Uterus (tissue), 4 donors: Measurements from ENCODE around the gene NAA10. TPM values are rescaled to one million over a fixed set of nuclear protein-coding genes. Genes with fewer than 3 reads are reported as not detected.

ENCODE experiments used
- DNase-seq, 2 donors: peaks; one replicate each; pipeline ENCODE4 v3.0.0-alpha.2; 2019 to 2020
- H3K27ac ChIP-seq, 2 donors: fragments of 200-600 bp; sonication (generic); 1 replicate in 1 of 2; 2 replicates in 1 of 2; pipeline ENCODE4 v1.5.1; 2016 to 2018
- H3K27me3 ChIP-seq, 2 donors: fragments of 200-600 bp; sonication (generic); one replicate each; pipeline ENCODE4 v1.5.1; 2018 to 2019; ENCODE audit warnings: control low read depth in 1 of 2
- H3K36me3 ChIP-seq, 2 donors: fragments of 200-600 bp; sonication (generic); one replicate each; pipeline ENCODE4 v1.5.1; 2019; ENCODE audit warnings: control low read depth in 1 of 2
- H3K4me1 ChIP-seq, 2 donors: fragments of 200-600 bp; sonication (generic); one replicate each; pipeline ENCODE4 v1.5.1; 2018 to 2019; ENCODE audit warnings: control low read depth in 1 of 2
- H3K4me3 ChIP-seq, 2 donors: fragments of 200-600 bp; sonication (generic); 1 replicate in 1 of 2; 2 replicates in 1 of 2; pipeline ENCODE4 v1.5.1; 2018 to 2019; ENCODE audit warnings: mild to moderate bottlenecking in 1 of 2
- H3K9me3 ChIP-seq, 2 donors: fragments of 200-600 bp; sonication (generic); one replicate each; pipeline ENCODE4 v1.5.1; 2019; ENCODE audit warnings: control low read depth in 1 of 2
- CTCF ChIP-seq, 4 experiments: fragments of 200-600 bp in 2 of 4; fragments of 450-650 bp in 2 of 4; sonication (generic) in 2 of 4; IDR thresholded peaks; one replicate each; pipeline ENCODE4 v1.5.1; 2016 to 2019; ENCODE audit warnings: antibody characterized with exemption in 4 of 4, mild to moderate bottlenecking in 2 of 4, moderate library complexity in 1 of 4
- POLR2A ChIP-seq, 2 donors: fragments of 450-650 bp; IDR thresholded peaks; one replicate each; pipeline ENCODE4 v1.6.1; 2016; ENCODE audit warnings: antibody characterized with exemption in 2 of 2, mild to moderate bottlenecking in 1 of 2, moderate library complexity in 1 of 2
- intact Hi-C: fragments of 100-400 bp; cut with DNase I; formaldehyde crosslinking; loops from one replicate; pipeline ENCODE4 v1.15.1; 2023; ENCODE audit warnings: low total_unique reads
- total RNA-seq, 4 donors: library from RNA; depleted of rRNA in 3 of 4; stranded (reverse); fragments of >200 nt in 3 of 4; gene quantifications; one replicate each; pipeline versions ENCODE4 v1.1.0 to v1.2.4, GENCODE V29; 2014 to 2023
- donor health status: DM: yes; HTN: yes; CAD: no.

The NAA10 gene
- total RNA-seq, 4 donors from 2014 or later = 37.9 to 198 (median 109) TPM

- peaks cover 0 to 4% of the 10 kb centered on the region in 2 donors for H3K4me1 ChIP-seq
- intact Hi-C loops = no loop called here
- H3K36me3 ChIP-seq = no peaks in the 10 kb centered on the region
- TF ChIP-seq CTCF (IDR thresholded peaks at IDR 0.05) = no peak
- TF ChIP-seq POLR2A (IDR thresholded peaks at IDR 0.05) = no peak
- H3K9me3 ChIP-seq = no peaks in the 10 kb centered on the region
- DNase-seq = no peak
- peaks cover 0 to 19% of the 10 kb centered on the region in 2 donors for H3K27me3 ChIP-seq
- no peak overlapping the region for H3K27ac ChIP-seq
- H3K4me3 ChIP-seq = no peak overlapping the region
These were observed 46.5 kb downstream of the NAA10 start for GRCh38 chrX:153888344-153888743.

GRCh38 chrX:153887385-153887784 lies 47.5 kb downstream of the NAA10 start:
- no peak for DNase-seq
- H3K27ac ChIP-seq = no peak overlapping the region
- H3K27me3 ChIP-seq = peaks cover 0 to 29% of the 10 kb centered on the region in 2 donors

GRCh38 chrX:153886915-153887314 lies 47.9 kb downstream of the NAA10 start:
- H3K4me1 ChIP-seq = peaks cover 0 to 4% of the 10 kb centered on the region in 2 donors
- DNase-seq = no peak
- TF ChIP-seq POLR2A (IDR thresholded peaks at IDR 0.05) (no peak), CTCF (IDR thresholded peaks at IDR 0.05) (no peak)
- peaks cover 0 to 31% of the 10 kb centered on the region in 2 donors for H3K27me3 ChIP-seq
- intact Hi-C loops = no loop called here
- no peaks in the 10 kb centered on the region for H3K9me3 ChIP-seq
- H3K27ac ChIP-seq = no peak overlapping the region
- no peak overlapping the region for H3K4me3 ChIP-seq
- no peaks in the 10 kb centered on the region for H3K36me3 ChIP-seq

More at GRCh38 chrX:153887385-153887784, 47.5 kb downstream of the NAA10 start:
- Histone ChIP-seq H3K36me3 (no peaks in the 10 kb centered on the region), H3K9me3 (no peaks in the 10 kb centered on the region), H3K4me1 (peaks cover 0 to 4% of the 10 kb centered on the region in 2 donors), H3K4me3 (no peak overlapping the region)
- TF ChIP-seq POLR2A (IDR thresholded peaks at IDR 0.05) (no peak), CTCF (IDR thresholded peaks at IDR 0.05) (no peak)
- intact Hi-C loops = no loop called here

- Histone ChIP-seq H3K4me3 (peak within 1 kb of the TSS in 1 of 2 donors; percentile 21), H3K4me1 (peaks cover 0 to 4% of the 10 kb centered on the region in 2 donors), H3K36me3 (no peaks in the 10 kb centered on the region), H3K27me3 (peaks cover 0 to 31% of the 10 kb centered on the region in 2 donors), H3K27ac (no peak within 1 kb of the TSS), H3K9me3 (no peaks in the 10 kb centered on the region)
- TF ChIP-seq POLR2A (IDR thresholded peaks at IDR 0.05) = no peak
- no peak for DNase-seq
- intact Hi-C loops = no loop called here
These were observed 48.6 kb downstream of the NAA10 start, which contains the start of gene L1CAM for GRCh38 chrX:153885968-153886903. L1CAM (minus strand) TSS chrX:153886173; CDS start chrX:153875836, 10,337 bp downstream.

- H3K36me3 ChIP-seq = no peaks in the 10 kb centered on the region
- no peak overlapping the region for H3K27ac ChIP-seq
- H3K4me1 ChIP-seq = peaks cover 0 to 4% of the 10 kb centered on the region in 2 donors
- intact Hi-C loops = no loop called here
- DNase-seq = no peak
- H3K4me3 ChIP-seq = no peak overlapping the region
- H3K9me3 ChIP-seq = no peaks in the 10 kb centered on the region
- peaks cover 0 to 35% of the 10 kb centered on the region in 2 donors for H3K27me3 ChIP-seq
- TF ChIP-seq CTCF (IDR thresholded peaks at IDR 0.05) (no peak), POLR2A (IDR thresholded peaks at IDR 0.05) (no peak)
These were observed 49.5 kb downstream of the NAA10 start for GRCh38 chrX:153885208-153885787.
